WTC11 (cell line): ENCODE measurements around the gene SGPP2. TPM values are rescaled to one million over a fixed set of nuclear protein-coding genes. Genes with fewer than 3 reads are reported as not detected.

Experiments used
- ATAC-seq: fragments of 200-7000 bp; cut with Tn5 transposase; 2 replicates; pipeline ENCODE4 v1.10.0; 2021; ENCODE audit warnings: mild to moderate bottlenecking, moderate library complexity
- CTCF ChIA-PET: fragments of 300-600 bp; sonication (Branson Sonifier 250); formaldehyde crosslinking; loops from one replicate; lab custom pipeline; 2021; ENCODE audit warnings: antibody characterized with exemption; lab: Charles Lee
- POLR2A ChIA-PET: fragments of 350-600 bp; sonication (Branson Sonifier 250); formaldehyde crosslinking; loops from one replicate; lab custom pipeline; 2021; ENCODE audit warnings: antibody characterized with exemption; lab: Charles Lee
- DNase-seq: peaks from one replicate; pipeline ENCODE4 v3.0.0; 2021; ENCODE audit warnings: low spot score
- H3K27ac Mint-ChIP-seq: 2 replicates; pipeline ENCODE4 v1.8.0; 2021; ENCODE audit warnings: mixed read lengths
- H3K27me3 Mint-ChIP-seq: 2 replicates; pipeline ENCODE4 v1.8.0; 2021; ENCODE audit warnings: low read depth, mild to moderate bottlenecking, moderate library complexity, mixed read lengths
- H3K36me3 Mint-ChIP-seq: 2 replicates; pipeline ENCODE4 v1.8.0; 2021; ENCODE audit warnings: mixed read lengths
- H3K4me1 Mint-ChIP-seq: 2 replicates; pipeline ENCODE4 v1.8.0; 2022; ENCODE audit warnings: mixed read lengths
- H3K4me3 Mint-ChIP-seq: 2 replicates; pipeline ENCODE4 v1.8.0; 2021; ENCODE audit warnings: mild to moderate bottlenecking, moderate library complexity, mixed read lengths
- H3K9me3 Mint-ChIP-seq: 2 replicates; pipeline ENCODE4 v1.8.0; 2021; ENCODE audit warnings: mixed read lengths
- ATF3 ChIP-seq: sonication (generic); formaldehyde crosslinking; conservative IDR thresholded peaks from 2 replicates; pipeline ENCODE4 v1.8.1; 2022; ENCODE audit warnings: mild to moderate bottlenecking, missing genetic modification reagents
- CBFB ChIP-seq: sonication (generic); formaldehyde crosslinking; IDR thresholded peaks from 2 replicates; pipeline ENCODE4 v1.8.1; 2022; ENCODE audit warnings: mild to moderate bottlenecking, low read depth, missing genetic modification reagents
- CDX4 ChIP-seq: fragments of 250-450 bp; sonication (Bioruptor Pico); IDR thresholded peaks from 2 replicates; pipeline ENCODE4 v1.9.0; 2021; ENCODE audit warnings: moderate library complexity, mild to moderate bottlenecking, inconsistent platforms, borderline replicate concordance
- E2F5 ChIP-seq: sonication (generic); formaldehyde crosslinking; IDR thresholded peaks from 2 replicates; pipeline ENCODE4 v1.8.1; 2022; ENCODE audit warnings: mild to moderate bottlenecking, moderate library complexity, missing genetic modification reagents
- EMX1 ChIP-seq: fragments of 250-450 bp; sonication (Bioruptor Pico); IDR thresholded peaks from 2 replicates; pipeline ENCODE4 v1.8.0; 2021; ENCODE audit warnings: mild to moderate bottlenecking
- HMGA2 ChIP-seq: fragments of 250-450 bp; sonication (Bioruptor Pico); IDR thresholded peaks from 2 replicates; pipeline ENCODE4 v1.4.0; 2021; ENCODE audit warnings: mild to moderate bottlenecking, moderate library complexity
- NFE2L1 ChIP-seq: sonication (generic); formaldehyde crosslinking; IDR thresholded peaks from 2 replicates; pipeline ENCODE4 v1.8.1; 2023; ENCODE audit warnings: missing genetic modification reagents
- OVOL2 ChIP-seq: fragments of 250-450 bp; sonication (Bioruptor Pico); IDR thresholded peaks from 2 replicates; pipeline ENCODE4 v1.9.0; 2021; ENCODE audit warnings: mild to moderate bottlenecking, borderline replicate concordance
- RELA ChIP-seq: sonication (generic); formaldehyde crosslinking; IDR thresholded peaks from 2 replicates; pipeline ENCODE4 v1.8.1; 2022; ENCODE audit warnings: missing genetic modification reagents, mild to moderate bottlenecking, borderline replicate concordance
- STAT6 ChIP-seq: sonication (generic); formaldehyde crosslinking; conservative IDR thresholded peaks from 2 replicates; pipeline ENCODE4 v1.8.1; 2023; ENCODE audit warnings: mild to moderate bottlenecking, low read depth, missing genetic modification reagents, moderate library complexity
- USF1 ChIP-seq: sonication (generic); formaldehyde crosslinking; IDR thresholded peaks from 2 replicates; pipeline ENCODE4 v1.8.0; 2022; ENCODE audit warnings: mild to moderate bottlenecking, missing genetic modification reagents
- ZNF121 ChIP-seq: sonication (generic); formaldehyde crosslinking; IDR thresholded peaks from 2 replicates; pipeline ENCODE4 v1.8.0; 2023; ENCODE audit warnings: missing genetic modification reagents
- ZNF425 ChIP-seq: fragments of 250-450 bp; sonication (Bioruptor Pico); conservative IDR thresholded peaks from 2 replicates; pipeline ENCODE4 v1.9.0; 2021; ENCODE audit warnings: mild to moderate bottlenecking
- ZSCAN18 ChIP-seq: fragments of 250-450 bp; sonication (Bioruptor Pico); IDR thresholded peaks from 2 replicates; pipeline ENCODE4 v2.1.2; 2022; ENCODE audit warnings: mild to moderate bottlenecking, moderate library complexity
- total RNA-seq: library from RNA; stranded (reverse); gene quantifications from 3 replicates; pipeline ENCODE4 v1.2.3, GENCODE V29; 2021

The SGPP2 gene
- total RNA-seq, 1 experiment from 2014 or later: 0.07 TPM

- ATAC-seq (peak; percentile 55), DNase-seq (peak; percentile 42)
- ChIA-PET CTCF (interaction anchor here (1.2 to 1.4 kb wide), 3 partner anchors 8 to 137 kb away, joined by 3 to 5 read pairs (median 3); no protein-coding TSS in a partner anchor), POLR2A (interaction anchor here (0.6 kb wide), 1 partner anchor 215 kb away, joined by 3 read pairs; no protein-coding TSS in a partner anchor)
- no peak overlapping the region for H3K27ac Mint-ChIP-seq
- H3K36me3 Mint-ChIP-seq: no peaks in the 10 kb centered on the region
- H3K4me1 Mint-ChIP-seq: peaks cover 17% of the 10 kb centered on the region
- peaks cover 95% of the 10 kb centered on the region for H3K27me3 Mint-ChIP-seq
- no peaks in the 10 kb centered on the region for H3K9me3 Mint-ChIP-seq
- H3K4me3 Mint-ChIP-seq: peak overlapping the region; percentile 78
- TF ChIP-seq E2F5 (CRISPR knock-in tag): no peak
- TF ChIP-seq USF1 (CRISPR knock-in tag): no peak
- TF ChIP-seq HMGA2 (CRISPR knock-in tag): no peak
- no peak for TF ChIP-seq ATF3 (CRISPR knock-in tag)
- TF ChIP-seq CBFB (CRISPR knock-in tag): no peak
- no peak for TF ChIP-seq OVOL2 (CRISPR knock-in tag)
- no peak for TF ChIP-seq RELA (CRISPR knock-in tag)
- TF ChIP-seq ZNF425 (CRISPR knock-in tag): no peak
- no peak for TF ChIP-seq STAT6 (CRISPR knock-in tag)
- TF ChIP-seq NFE2L1 (CRISPR knock-in tag): no peak
- TF ChIP-seq EMX1 (CRISPR knock-in tag): no peak
- no peak for TF ChIP-seq ZSCAN18
- no peak for TF ChIP-seq ZNF121 (CRISPR knock-in tag)
- no peak for TF ChIP-seq CDX4
These were observed 657 bp downstream of the SGPP2 start for GRCh38 chr2:222424729-222425671.
